HepG2 (cell line): Measurements from ENCODE around the gene UGT1A3.

Source experiments
- ARHGAP35 ChIP-seq: sonication (generic); formaldehyde crosslinking; IDR thresholded peaks from 2 replicates; pipeline ENCODE4 v1.9.0; 2022; ENCODE audit warnings: mild to moderate bottlenecking, inconsistent platforms, moderate library complexity, missing genetic modification reagents, borderline replicate concordance
- HNRNPLL ChIP-seq: fragments of 200-400 bp; formaldehyde crosslinking; IDR thresholded peaks from 2 replicates; pipeline ENCODE4 v1.6.1; 2017; ENCODE audit warnings: mild to moderate bottlenecking, low read depth, low read length; ENCODE audit not compliant: poor library complexity, severe bottlenecking
- KAT2B ChIP-seq: fragments of 150-350 bp; IDR thresholded peaks from 2 replicates; pipeline ENCODE4 v1.6.1; 2014; ENCODE audit warnings: low read depth, low read length, borderline replicate concordance
- POLR2AphosphoS5 ChIP-seq: IDR thresholded peaks from 2 replicates; pipeline ENCODE4 v1.6.1; 2012; ENCODE audit warnings: low read depth, low read length
- ZBTB42 ChIP-seq: sonication (generic); formaldehyde crosslinking; IDR thresholded peaks from 2 replicates; pipeline ENCODE4 v1.5.0; 2020; ENCODE audit warnings: mild to moderate bottlenecking, missing genetic modification reagents
- ZNF83 ChIP-seq: sonication (generic); formaldehyde crosslinking; IDR thresholded peaks from 2 replicates; pipeline ENCODE4 v1.4.0; 2020; ENCODE audit warnings: missing genetic modification reagents, mild to moderate bottlenecking, borderline replicate concordance
- ZSCAN9 ChIP-seq: IDR thresholded peaks from 2 replicates; pipeline ENCODE4 v1.6.1; 2016; ENCODE audit warnings: borderline replicate concordance
- TF ChIP-seq, protein P1 (sequence below): sonication (generic); formaldehyde crosslinking; IDR thresholded peaks from 2 replicates; pipeline ENCODE4 v1.4.0; 2020; ENCODE audit warnings: missing genetic modification reagents
- TF ChIP-seq, protein P2 (sequence below): sonication (generic); formaldehyde crosslinking; IDR thresholded peaks from 2 replicates; pipeline ENCODE4 v1.5.0; 2020; ENCODE audit warnings: mild to moderate bottlenecking, missing genetic modification reagents
- TF ChIP-seq, protein P3 (sequence below): sonication (generic); formaldehyde crosslinking; IDR thresholded peaks from 2 replicates; pipeline ENCODE4 v1.5.0; 2020; ENCODE audit warnings: mild to moderate bottlenecking, missing genetic modification reagents, moderate library complexity
- TF ChIP-seq, protein P4 (sequence below): IDR thresholded peaks from 2 replicates; pipeline ENCODE4 v1.6.1; 2012; ENCODE audit warnings: low read length, improper control_type of control experiment
- TF ChIP-seq, protein P5 (sequence below): sonication (generic); formaldehyde crosslinking; IDR thresholded peaks from 2 replicates; pipeline ENCODE4 v1.4.0; 2020; ENCODE audit warnings: low read depth, missing genetic modification reagents

DNA sequence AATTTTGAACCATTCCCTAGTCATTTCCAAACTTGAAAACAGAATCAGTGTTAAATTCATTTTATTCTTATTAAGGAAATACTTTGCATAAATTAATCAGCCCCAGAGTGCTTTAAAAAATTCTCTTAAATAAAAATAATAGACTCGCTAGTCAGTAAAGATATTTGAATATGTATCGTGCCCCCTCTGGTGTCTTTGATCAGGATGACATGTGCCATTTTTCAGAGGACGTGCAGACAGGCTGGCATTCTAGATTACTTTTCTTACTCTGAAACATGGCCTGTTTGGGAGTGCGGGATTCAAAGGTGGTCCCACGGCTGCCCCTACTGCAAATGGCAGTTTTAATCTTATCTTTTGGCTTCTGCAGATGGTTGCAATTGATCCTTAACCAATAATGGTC, 43.7 kb downstream of the UGT1A3 start:
- TF ChIP-seq, protein P1, sequence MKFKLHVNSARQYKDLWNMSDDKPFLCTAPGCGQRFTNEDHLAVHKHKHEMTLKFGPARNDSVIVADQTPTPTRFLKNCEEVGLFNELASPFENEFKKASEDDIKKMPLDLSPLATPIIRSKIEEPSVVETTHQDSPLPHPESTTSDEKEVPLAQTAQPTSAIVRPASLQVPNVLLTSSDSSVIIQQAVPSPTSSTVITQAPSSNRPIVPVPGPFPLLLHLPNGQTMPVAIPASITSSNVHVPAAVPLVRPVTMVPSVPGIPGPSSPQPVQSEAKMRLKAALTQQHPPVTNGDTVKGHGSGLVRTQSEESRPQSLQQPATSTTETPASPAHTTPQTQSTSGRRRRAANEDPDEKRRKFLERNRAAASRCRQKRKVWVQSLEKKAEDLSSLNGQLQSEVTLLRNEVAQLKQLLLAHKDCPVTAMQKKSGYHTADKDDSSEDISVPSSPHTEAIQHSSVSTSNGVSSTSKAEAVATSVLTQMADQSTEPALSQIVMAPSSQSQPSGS (CRISPR knock-in tag): no peak
- TF ChIP-seq, protein P2, sequence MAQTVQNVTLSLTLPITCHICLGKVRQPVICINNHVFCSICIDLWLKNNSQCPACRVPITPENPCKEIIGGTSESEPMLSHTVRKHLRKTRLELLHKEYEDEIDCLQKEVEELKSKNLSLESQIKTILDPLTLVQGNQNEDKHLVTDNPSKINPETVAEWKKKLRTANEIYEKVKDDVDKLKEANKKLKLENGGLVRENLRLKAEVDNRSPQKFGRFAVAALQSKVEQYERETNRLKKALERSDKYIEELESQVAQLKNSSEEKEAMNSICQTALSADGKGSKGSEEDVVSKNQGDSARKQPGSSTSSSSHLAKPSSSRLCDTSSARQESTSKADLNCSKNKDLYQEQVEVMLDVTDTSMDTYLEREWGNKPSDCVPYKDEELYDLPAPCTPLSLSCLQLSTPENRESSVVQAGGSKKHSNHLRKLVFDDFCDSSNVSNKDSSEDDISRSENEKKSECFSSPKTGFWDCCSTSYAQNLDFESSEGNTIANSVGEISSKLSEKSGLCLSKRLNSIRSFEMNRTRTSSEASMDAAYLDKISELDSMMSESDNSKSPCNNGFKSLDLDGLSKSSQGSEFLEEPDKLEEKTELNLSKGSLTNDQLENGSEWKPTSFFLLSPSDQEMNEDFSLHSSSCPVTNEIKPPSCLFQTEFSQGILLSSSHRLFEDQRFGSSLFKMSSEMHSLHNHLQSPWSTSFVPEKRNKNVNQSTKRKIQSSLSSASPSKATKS: no peak
- TF ChIP-seq, protein P3, sequence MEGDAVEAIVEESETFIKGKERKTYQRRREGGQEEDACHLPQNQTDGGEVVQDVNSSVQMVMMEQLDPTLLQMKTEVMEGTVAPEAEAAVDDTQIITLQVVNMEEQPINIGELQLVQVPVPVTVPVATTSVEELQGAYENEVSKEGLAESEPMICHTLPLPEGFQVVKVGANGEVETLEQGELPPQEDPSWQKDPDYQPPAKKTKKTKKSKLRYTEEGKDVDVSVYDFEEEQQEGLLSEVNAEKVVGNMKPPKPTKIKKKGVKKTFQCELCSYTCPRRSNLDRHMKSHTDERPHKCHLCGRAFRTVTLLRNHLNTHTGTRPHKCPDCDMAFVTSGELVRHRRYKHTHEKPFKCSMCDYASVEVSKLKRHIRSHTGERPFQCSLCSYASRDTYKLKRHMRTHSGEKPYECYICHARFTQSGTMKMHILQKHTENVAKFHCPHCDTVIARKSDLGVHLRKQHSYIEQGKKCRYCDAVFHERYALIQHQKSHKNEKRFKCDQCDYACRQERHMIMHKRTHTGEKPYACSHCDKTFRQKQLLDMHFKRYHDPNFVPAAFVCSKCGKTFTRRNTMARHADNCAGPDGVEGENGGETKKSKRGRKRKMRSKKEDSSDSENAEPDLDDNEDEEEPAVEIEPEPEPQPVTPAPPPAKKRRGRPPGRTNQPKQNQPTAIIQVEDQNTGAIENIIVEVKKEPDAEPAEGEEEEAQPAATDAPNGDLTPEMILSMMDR: no peak
- TF ChIP-seq, protein P4, sequence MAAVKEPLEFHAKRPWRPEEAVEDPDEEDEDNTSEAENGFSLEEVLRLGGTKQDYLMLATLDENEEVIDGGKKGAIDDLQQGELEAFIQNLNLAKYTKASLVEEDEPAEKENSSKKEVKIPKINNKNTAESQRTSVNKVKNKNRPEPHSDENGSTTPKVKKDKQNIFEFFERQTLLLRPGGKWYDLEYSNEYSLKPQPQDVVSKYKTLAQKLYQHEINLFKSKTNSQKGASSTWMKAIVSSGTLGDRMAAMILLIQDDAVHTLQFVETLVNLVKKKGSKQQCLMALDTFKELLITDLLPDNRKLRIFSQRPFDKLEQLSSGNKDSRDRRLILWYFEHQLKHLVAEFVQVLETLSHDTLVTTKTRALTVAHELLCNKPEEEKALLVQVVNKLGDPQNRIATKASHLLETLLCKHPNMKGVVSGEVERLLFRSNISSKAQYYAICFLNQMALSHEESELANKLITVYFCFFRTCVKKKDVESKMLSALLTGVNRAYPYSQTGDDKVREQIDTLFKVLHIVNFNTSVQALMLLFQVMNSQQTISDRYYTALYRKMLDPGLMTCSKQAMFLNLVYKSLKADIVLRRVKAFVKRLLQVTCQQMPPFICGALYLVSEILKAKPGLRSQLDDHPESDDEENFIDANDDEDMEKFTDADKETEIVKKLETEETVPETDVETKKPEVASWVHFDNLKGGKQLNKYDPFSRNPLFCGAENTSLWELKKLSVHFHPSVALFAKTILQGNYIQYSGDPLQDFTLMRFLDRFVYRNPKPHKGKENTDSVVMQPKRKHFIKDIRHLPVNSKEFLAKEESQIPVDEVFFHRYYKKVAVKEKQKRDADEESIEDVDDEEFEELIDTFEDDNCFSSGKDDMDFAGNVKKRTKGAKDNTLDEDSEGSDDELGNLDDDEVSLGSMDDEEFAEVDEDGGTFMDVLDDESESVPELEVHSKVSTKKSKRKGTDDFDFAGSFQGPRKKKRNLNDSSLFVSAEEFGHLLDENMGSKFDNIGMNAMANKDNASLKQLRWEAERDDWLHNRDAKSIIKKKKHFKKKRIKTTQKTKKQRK: no peak
- no peak for TF ChIP-seq ZSCAN9 (CRISPR knock-in tag)
- no peak for TF ChIP-seq ZBTB42 (CRISPR knock-in tag)
- TF ChIP-seq KAT2B: no peak
- TF ChIP-seq, protein P5, sequence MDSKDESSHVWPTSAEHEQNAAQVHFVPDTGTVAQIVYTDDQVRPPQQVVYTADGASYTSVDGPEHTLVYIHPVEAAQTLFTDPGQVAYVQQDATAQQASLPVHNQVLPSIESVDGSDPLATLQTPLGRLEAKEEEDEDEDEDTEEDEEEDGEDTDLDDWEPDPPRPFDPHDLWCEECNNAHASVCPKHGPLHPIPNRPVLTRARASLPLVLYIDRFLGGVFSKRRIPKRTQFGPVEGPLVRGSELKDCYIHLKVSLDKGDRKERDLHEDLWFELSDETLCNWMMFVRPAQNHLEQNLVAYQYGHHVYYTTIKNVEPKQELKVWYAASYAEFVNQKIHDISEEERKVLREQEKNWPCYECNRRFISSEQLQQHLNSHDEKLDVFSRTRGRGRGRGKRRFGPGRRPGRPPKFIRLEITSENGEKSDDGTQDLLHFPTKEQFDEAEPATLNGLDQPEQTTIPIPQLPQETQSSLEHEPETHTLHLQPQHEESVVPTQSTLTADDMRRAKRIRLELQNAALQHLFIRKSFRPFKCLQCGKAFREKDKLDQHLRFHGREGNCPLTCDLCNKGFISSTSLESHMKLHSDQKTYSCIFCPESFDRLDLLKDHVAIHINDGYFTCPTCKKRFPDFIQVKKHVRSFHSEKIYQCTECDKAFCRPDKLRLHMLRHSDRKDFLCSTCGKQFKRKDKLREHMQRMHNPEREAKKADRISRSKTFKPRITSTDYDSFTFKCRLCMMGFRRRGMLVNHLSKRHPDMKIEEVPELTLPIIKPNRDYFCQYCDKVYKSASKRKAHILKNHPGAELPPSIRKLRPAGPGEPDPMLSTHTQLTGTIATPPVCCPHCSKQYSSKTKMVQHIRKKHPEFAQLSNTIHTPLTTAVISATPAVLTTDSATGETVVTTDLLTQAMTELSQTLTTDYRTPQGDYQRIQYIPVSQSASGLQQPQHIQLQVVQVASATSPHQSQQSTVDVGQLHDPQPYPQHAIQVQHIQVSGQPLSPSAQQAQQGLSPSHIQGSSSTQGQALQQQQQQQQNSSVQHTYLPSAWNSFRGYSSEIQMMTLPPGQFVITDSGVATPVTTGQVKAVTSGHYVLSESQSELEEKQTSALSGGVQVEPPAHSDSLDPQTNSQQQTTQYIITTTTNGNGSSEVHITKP (CRISPR knock-in tag): no peak
- TF ChIP-seq HNRNPLL: no peak
- no peak for TF ChIP-seq POLR2AphosphoS5
- no peak for TF ChIP-seq ARHGAP35 (CRISPR knock-in tag)
- no peak for TF ChIP-seq ZNF83 (CRISPR knock-in tag)
